ENCODE data around the gene AQP12A. TPM values are rescaled to one million over a fixed set of nuclear protein-coding genes. Genes with fewer than 3 reads are reported as not detected.
"Not testable (repeated sequence)": the region's sequence is repeated elsewhere in the genome, so short reads cannot be mapped to it uniquely, and the experiment has no call there.

The AQP12A gene
- total RNA-seq, 4 donors from 2014 or later, result not detected

DNA sequence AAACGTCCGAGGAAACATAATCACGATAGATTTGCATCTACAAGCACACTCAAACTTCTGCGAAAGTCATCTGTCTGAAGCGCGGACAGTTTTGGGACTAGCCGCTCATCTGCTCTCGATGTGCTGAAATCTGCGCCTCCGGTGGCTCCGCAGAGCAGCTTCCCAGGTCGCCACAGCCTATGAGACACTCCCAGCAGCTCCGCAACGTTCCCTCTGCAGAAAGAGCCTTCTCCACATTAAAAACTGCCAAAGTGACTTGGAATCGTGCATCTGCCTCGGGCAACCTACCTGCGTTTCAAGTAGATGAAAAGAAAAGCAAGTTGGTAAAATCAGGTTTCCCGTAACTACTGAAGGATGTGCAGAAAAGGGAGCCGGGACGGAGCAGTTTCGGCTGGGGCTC is 8.9 kb downstream of the AQP12A start:
- intact Hi-C loops (cut with DNase I), result loop anchor here (10.0 kb wide), 2 partner anchors 106 to 196 kb away; no protein-coding TSS in a partner anchor
- DNase-seq; H3K4me1 ChIP-seq; H3K27me3 ChIP-seq; H3K4me3 ChIP-seq (replicated peaks in 1 of 3); H3K27ac ChIP-seq; H3K36me3 ChIP-seq; H3K9me3 ChIP-seq: not testable (repeated sequence)
- 68 to 73% methylated on average over 17 to 19 of the region's 21 CpGs for WGBS, 2 donors

DNA sequence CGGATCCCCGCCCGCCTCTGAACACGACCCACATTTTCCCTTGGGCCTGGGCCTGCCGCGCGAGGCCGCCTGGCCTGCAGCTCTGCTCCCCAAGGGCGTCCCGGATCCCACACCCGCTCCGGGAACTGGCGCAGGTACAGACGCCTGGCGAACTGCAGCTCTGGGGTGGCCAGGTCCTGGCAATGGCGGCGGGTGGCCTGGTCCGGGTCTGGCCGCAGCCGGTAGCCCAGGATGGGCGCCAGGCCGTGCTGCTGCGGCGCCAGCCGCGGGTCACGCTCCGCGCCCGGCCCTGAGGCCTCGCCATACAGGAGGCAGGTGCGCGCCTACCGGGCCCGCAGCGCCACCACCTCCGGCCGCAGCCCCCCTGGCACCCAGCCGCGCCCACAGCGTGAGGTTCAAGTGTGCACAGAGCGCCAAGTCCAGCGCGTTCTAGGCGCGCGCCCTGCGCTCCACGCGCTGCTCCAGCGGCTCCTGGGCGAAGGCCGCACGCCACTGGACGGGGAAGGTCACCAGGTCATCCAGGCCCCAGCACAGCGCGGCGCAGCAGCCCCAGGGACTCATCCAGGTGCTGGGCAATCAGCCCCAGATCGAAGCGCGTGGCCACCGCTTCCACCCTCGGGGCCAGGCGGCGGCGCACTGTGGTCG is 9.5 kb downstream of the AQP12A start:
- WGBS, 2 donors, result 89 to 96% methylated on average over 27 of the region's 67 CpGs
- H3K4me1 ChIP-seq, result no peaks in the 10 kb centered on the region
- no peaks in the 10 kb centered on the region for H3K9me3 ChIP-seq
- no peak overlapping the region for H3K27ac ChIP-seq
- no peak for TF ChIP-seq POLR2A (IDR thresholded peaks at IDR 0.05)
- TF ChIP-seq, protein P1, sequence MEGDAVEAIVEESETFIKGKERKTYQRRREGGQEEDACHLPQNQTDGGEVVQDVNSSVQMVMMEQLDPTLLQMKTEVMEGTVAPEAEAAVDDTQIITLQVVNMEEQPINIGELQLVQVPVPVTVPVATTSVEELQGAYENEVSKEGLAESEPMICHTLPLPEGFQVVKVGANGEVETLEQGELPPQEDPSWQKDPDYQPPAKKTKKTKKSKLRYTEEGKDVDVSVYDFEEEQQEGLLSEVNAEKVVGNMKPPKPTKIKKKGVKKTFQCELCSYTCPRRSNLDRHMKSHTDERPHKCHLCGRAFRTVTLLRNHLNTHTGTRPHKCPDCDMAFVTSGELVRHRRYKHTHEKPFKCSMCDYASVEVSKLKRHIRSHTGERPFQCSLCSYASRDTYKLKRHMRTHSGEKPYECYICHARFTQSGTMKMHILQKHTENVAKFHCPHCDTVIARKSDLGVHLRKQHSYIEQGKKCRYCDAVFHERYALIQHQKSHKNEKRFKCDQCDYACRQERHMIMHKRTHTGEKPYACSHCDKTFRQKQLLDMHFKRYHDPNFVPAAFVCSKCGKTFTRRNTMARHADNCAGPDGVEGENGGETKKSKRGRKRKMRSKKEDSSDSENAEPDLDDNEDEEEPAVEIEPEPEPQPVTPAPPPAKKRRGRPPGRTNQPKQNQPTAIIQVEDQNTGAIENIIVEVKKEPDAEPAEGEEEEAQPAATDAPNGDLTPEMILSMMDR (IDR thresholded peaks at IDR 0.05), result no peak
- no peaks in the 10 kb centered on the region for H3K27me3 ChIP-seq
- DNase-seq, result no peak
- intact Hi-C loops (cut with DNase I), result loop anchor here (10.0 kb wide), 2 partner anchors 106 to 196 kb away; no protein-coding TSS in a partner anchor
- H3K36me3 ChIP-seq, result no peaks in the 10 kb centered on the region
- H3K4me3 ChIP-seq (replicated peaks in 1 of 3), result no peak overlapping the region

DNA sequence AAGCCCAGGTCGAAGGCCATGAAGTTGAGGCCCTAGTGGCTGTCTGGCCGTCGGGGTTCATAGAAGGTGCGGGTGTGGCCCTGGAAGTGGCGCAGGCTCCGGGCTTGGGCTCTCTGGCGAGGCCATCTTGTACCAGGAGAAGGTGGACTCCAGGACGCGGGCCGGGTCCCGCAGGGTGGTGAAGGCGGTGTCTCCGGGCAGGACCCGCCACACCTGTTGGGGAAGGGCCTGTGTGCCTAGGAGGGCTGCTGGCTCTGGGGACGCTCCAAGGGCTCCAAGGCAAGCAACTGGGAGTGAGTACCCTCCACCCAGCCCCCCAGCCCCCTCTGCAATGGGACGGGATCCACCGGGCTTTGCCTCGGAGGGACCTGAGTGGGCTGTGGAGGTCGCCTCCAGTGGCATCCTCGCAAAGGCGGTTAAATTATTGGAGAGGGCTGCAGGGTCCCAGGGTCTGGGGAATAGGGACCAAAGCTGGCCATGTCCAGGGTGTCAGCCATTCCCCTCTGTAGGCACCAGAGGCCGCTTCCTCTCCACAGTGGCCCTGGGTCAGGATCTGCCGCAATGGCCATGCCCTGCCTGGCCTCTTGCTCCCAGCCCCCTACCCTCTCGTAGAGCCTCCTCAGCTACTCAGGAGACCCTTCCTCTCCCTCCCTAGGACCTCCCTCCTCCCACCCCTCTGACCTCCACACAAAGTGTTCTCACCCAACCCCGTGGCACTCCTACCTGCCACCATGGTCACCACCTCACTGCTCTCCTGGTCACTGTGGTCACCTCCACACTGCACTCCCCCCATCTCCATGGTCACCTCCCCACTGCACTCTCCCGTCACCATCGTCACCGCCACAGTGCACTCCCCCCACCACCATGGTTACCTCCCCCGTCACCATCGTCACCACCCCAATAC is 10.3 kb downstream of the AQP12A start:
- TF ChIP-seq, protein P1 (IDR thresholded peaks at IDR 0.05), result no peak
- no peak for TF ChIP-seq POLR2A (IDR thresholded peaks at IDR 0.05)
- DNase-seq, result no peak
- H3K27me3 ChIP-seq, result no peaks in the 10 kb centered on the region
- no peaks in the 10 kb centered on the region for H3K4me1 ChIP-seq
- H3K36me3 ChIP-seq, result no peaks in the 10 kb centered on the region
- intact Hi-C loops (cut with DNase I), result loop anchor here (10.0 kb wide), 2 partner anchors 107 to 197 kb away; no protein-coding TSS in a partner anchor
- H3K9me3 ChIP-seq, result no peaks in the 10 kb centered on the region
- no peak overlapping the region for H3K4me3 ChIP-seq (replicated peaks in 1 of 3)
- 89 to 90% methylated on average over 20 to 24 of the region's 30 CpGs for WGBS, 2 donors
- H3K27ac ChIP-seq, result no peak overlapping the region

DNA sequence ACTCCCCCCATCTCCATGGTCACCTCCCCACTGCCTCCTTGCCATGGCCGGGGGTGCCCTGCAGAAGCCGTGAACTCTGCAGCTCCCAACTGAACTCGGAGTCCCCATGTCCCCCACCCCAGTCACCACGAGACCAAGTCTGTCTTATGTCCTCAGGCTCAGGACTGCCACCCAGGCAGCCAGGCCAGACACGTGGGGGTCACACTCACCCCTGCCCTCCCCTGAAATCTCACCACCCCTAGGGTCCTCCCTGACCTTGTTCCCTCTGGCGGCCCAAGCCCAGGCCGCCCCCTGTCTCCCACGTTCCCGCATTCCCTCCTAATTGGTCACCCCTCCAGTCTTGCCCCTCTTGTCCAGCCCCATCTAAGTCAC is 11.0 kb downstream of the AQP12A start:
- Histone ChIP-seq H3K27ac (no peak overlapping the region), H3K9me3 (no peaks in the 10 kb centered on the region), H3K36me3 (no peaks in the 10 kb centered on the region), H3K4me3 (replicated peaks in 1 of 3) (no peak overlapping the region), H3K4me1 (no peaks in the 10 kb centered on the region), H3K27me3 (no peaks in the 10 kb centered on the region)
- intact Hi-C loops (cut with DNase I), result loop anchor here (10.0 kb wide), 2 partner anchors 108 to 198 kb away; no protein-coding TSS in a partner anchor
- TF ChIP-seq, protein P1 (IDR thresholded peaks at IDR 0.05), result no peak
- TF ChIP-seq POLR2A (IDR thresholded peaks at IDR 0.05), result no peak
- no peak for DNase-seq
- WGBS, 2 donors, result 83 to 85% methylated on average over 9 of the region's 9 CpGs

DNA sequence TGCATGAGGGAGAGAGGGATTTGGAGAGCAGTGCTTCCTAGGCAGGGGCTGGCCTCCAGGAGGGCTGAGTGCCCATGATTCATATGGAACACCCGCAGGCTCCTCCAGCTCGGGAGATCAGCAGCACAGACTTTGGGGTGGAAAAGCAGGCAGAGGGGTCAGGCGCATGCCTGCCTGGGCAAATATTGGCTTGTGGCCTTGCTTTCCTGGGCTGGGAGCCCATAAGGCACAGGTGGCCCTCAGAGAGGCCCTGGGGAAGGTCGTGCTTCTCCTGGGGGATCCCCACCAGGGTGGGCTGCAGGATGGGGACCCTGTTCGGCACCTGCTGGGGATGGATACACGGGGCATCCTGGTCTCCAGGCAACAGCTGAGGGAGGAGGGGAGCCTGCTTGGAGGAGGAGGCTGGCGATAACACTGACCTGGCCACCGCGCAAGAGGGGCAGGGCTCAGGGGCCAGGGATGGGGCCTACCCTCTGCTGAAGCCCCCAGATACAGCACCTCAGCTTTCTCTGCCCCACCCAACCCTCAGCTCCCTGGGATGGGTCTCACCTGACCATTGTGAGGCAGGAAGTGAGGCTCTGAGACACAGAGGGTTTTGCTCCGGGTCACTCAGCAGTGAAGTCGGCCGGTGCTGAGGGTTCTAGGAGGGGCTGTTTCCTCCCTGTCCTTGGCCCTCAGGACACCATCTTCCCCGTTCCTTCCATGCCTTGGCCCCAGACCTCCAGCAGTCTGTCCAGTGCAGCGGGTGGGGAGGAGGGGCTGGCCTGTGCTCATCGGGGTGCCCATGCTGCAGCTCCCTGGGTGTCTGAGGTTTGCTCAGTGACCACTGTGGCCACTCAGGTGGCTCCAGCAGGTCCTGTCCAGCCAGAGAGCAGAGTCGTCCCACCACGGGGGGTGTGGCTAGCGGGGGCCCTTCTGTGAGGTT is 12.0 kb downstream of the AQP12A start:
- intact Hi-C loops (cut with DNase I), result loop anchor here (10.0 kb wide), 2 partner anchors 109 to 199 kb away; no protein-coding TSS in a partner anchor
- no peaks in the 10 kb centered on the region for H3K4me1 ChIP-seq
- no peak for DNase-seq
- 62 to 71% methylated on average over 15 to 17 of the region's 18 CpGs for WGBS, 2 donors
- no peaks in the 10 kb centered on the region for H3K36me3 ChIP-seq
- no peak overlapping the region for H3K4me3 ChIP-seq (replicated peaks in 1 of 3)
- H3K27me3 ChIP-seq, result no peaks in the 10 kb centered on the region
- TF ChIP-seq POLR2A (IDR thresholded peaks at IDR 0.05), result no peak
- TF ChIP-seq, protein P1 (IDR thresholded peaks at IDR 0.05), result no peak
- no peaks in the 10 kb centered on the region for H3K9me3 ChIP-seq
- H3K27ac ChIP-seq, result no peak overlapping the region

Data from thyroid gland (tissue), 4 donors.